Naive thymus-derived CD8-positive, alpha-beta T cell (primary cell): ENCODE measurements around the gene CDK15. TPM values are rescaled to one million over a fixed set of nuclear protein-coding genes. Genes with fewer than 3 reads are reported as not detected.

Source experiments
- ATAC-seq, 2 donors: fragments of 150-1000 bp; cut with Tn5 transposase in 1 of 2; sonication (Bioruptor Pico), chemical (Tn5 transposase) in 1 of 2; 1 replicate in 1 of 2; 2 replicates in 1 of 2; pipeline ENCODE4 v1.10.0; 2021; ENCODE audit warnings: mild to moderate bottlenecking in 2 of 2, moderate library complexity in 2 of 2
- POLR2A ChIA-PET: fragments of 350-600 bp; sonication (Branson Sonifier 250); formaldehyde crosslinking; loops from one replicate; lab custom pipeline; 2021; ENCODE audit warnings: antibody characterized with exemption; lab: Charles Lee
- DNase-seq, 10 donors: peaks; one replicate each; pipeline versions ENCODE4 v3.0.0 to v3.0.0-alpha.2; 2020 to 2022
- H3K27ac Mint-ChIP-seq, 10 donors: one replicate each; pipeline ENCODE4 v1.8.0; 2020 to 2022; ENCODE audit warnings: mild to moderate bottlenecking in 10 of 10, mixed read lengths in 10 of 10, moderate library complexity in 4 of 10, inconsistent platforms in 1 of 10
- H3K27me3 Mint-ChIP-seq, 5 donors: one replicate each; pipeline ENCODE4 v1.8.0; 2021 to 2022; ENCODE audit warnings: mixed read lengths in 5 of 5
- H3K36me3 Mint-ChIP-seq, 3 donors: one replicate each; pipeline ENCODE4 v1.8.0; 2020 to 2022; ENCODE audit warnings: mixed read lengths in 3 of 3, mild to moderate bottlenecking in 2 of 3, inconsistent platforms in 1 of 3
- H3K4me1 Mint-ChIP-seq, 4 donors: one replicate each; pipeline ENCODE4 v1.8.0; 2021 to 2022; ENCODE audit warnings: mixed read lengths in 4 of 4
- H3K4me3 Mint-ChIP-seq, 10 donors: one replicate each; pipeline ENCODE4 v1.8.0; 2020 to 2022; ENCODE audit warnings: mild to moderate bottlenecking in 10 of 10, mixed read lengths in 10 of 10, moderate library complexity in 6 of 10, inconsistent platforms in 1 of 10
- H3K9me3 Mint-ChIP-seq, 9 donors: one replicate each; pipeline ENCODE4 v1.8.0; 2020 to 2022; ENCODE audit warnings: mixed read lengths in 9 of 9, mild to moderate bottlenecking in 3 of 9, inconsistent platforms in 1 of 9, moderate library complexity in 1 of 9
- polyA plus RNA-seq, 3 donors: library from polyadenylated mRNA; unstranded; fragments of 300-500 nt; fragmentation: Illumina TruSeq; gene quantifications; one replicate each; pipeline ENCODE4 v1.2.3, GENCODE V29; 2021
- total RNA-seq, 8 experiments: library from RNA in 2 of 8; stranded (reverse) in 2 of 8; gene quantifications; one replicate each; pipeline ENCODE4 v1.2.3 and lab custom pipeline; 2021 to 2026

The CDK15 gene
- total and polyA plus RNA-seq, 5 experiments from 2014 or later: not detected

DNA sequence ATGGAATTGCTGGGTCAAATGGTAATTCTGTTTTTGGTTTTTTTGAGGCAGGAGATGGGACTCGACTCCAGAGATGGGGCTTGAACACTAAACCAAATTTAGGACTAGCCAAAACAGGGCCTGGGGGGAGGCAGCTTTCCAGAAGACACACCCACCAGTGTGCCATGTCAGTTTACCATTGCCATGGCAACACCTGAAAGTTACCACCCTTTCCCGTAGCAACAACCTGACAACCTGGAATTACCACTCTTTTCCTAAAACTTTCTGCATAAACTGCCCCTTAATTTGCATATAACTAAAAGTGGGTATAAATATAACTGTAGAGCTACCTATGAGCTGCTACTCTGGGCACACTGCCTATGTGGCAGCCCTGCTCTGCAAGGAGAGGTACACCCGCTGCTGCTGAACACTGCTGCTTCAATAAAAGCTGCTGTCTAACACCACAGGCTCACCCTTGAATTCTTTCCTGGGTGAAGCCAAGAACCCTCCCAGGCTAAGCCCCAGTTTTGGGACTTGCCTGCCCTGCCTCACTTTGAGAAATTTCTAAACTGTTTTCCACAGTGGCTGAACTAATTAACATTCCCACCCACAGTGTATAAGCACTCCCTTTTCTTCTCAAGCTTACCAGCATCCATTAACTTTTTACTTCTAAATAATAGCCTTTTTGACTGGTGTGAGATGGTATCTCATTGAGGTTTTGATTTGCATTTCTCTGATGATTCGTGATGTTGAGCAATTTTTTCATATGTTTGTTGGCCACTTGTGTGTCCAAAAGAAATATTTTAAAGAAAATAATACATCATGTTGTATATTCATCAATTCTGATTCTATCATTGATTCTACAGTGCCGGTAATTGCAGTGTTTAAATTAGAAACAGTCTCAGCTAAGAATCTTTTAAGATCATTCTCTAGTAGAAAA lies 10.6 kb downstream of the CDK15 start:
- POLR2A ChIA-PET: no interaction called here
- no peak for DNase-seq
- Mint-ChIP-seq H3K4me3 (no peak overlapping the region), H3K27ac (no peak overlapping the region), H3K36me3 (peaks cover 0 to under 1% (median 0%) of the 10 kb centered on the region in 3 donors), H3K4me1 (no peaks in the 10 kb centered on the region), H3K27me3 (peaks cover 0 to 9% (median 5%) of the 10 kb centered on the region in 5 donors), H3K9me3 (peaks cover 0 to 1% (median 0%) of the 10 kb centered on the region in 9 donors)
- ATAC-seq: no peak

DNA sequence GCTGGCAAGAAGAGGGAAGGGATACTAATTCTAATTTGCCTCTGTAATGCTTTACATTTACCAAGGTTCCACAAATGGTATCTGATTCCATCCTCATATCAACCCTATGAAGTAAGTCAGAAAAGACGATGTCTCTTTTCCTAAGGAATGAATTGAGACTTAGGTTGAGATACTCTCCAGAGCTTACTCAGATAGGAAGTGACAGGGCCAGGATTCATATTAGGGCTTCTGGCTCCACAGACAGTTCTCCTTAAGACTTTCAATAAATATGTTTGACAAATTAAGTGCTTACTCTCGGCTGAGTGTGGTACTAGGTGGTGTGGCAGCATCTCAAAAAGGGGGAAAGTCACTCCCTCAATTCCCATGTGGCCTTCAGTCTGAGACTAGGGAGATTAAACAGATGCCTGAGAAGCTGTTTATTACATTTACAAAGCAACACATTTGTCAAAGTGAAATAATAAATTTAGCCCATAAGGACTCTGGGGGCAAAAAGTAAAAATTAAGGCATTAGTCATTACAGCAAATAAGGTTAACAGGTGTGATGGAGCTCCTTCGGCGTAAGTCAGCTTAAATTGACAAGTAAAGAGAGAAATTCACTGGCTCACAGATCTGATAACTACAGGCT lies 14.2 kb downstream of the CDK15 start:
- Mint-ChIP-seq H3K9me3 (peaks cover 0 to 1% (median 0%) of the 10 kb centered on the region in 9 donors), H3K27ac (no peak overlapping the region), H3K4me1 (no peaks in the 10 kb centered on the region), H3K27me3 (peaks cover 0 to 14% (median 8%) of the 10 kb centered on the region in 5 donors), H3K36me3 (peaks cover 0 to 4% (median 0%) of the 10 kb centered on the region in 3 donors), H3K4me3 (no peak overlapping the region)
- DNase-seq (no peak), ATAC-seq (no peak)
- POLR2A ChIA-PET: no interaction called here

DNA sequence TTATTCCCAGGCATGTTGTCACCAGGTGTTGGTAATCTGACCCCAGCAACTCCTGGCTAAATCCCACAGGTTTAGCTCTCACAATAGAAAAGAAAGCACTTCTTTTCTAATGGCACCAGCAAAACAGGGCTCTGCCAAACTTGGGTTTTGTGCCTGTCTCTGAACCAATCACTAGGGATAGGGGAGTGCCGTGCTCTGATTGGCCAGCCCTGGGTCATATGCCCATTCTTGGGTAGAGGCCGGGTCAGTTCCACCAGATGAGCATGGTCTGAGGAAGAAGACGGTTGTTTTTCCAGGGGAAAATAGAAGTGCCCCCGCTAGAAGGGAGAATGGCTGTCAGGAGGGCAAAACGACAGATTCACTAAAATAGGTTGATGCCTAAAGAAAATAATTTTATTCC lies 14.7 kb downstream of the CDK15 start:
- Mint-ChIP-seq H3K4me1 (no peaks in the 10 kb centered on the region), H3K36me3 (peaks cover 0 to 4% (median 0%) of the 10 kb centered on the region in 3 donors), H3K27ac (no peak overlapping the region), H3K27me3 (peaks cover 0 to 14% (median 7%) of the 10 kb centered on the region in 5 donors), H3K4me3 (no peak overlapping the region), H3K9me3 (peaks cover 0 to 1% (median 0%) of the 10 kb centered on the region in 9 donors)
- ATAC-seq: no peak
- POLR2A ChIA-PET: no interaction called here
- no peak for DNase-seq

DNA sequence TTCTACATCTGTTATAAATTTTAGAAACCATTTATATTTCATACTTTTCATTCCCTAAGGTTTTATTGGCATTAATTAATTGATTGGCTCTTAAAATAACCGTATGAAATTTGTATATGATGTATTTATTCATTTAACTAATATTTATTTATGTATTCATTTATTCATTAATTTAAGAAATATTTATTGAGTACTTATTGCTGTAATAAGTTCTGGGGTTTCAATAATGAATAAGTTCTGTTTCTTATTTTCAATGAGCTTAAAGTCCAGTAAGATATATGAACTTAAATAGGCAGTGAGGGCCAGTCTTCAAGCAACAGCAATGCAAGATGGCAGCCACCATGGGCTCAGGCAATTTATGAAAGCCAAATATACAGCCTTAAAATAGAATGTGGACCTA lies 17.9 kb downstream of the CDK15 start:
- H3K9me3 Mint-ChIP-seq: no peaks in the 10 kb centered on the region
- no peak overlapping the region for H3K4me3 Mint-ChIP-seq
- H3K27ac Mint-ChIP-seq: no peak overlapping the region
- no peak for ATAC-seq
- no peaks in the 10 kb centered on the region for H3K4me1 Mint-ChIP-seq
- H3K36me3 Mint-ChIP-seq: peaks cover 0 to 4% (median 0%) of the 10 kb centered on the region in 3 donors
- no peak for DNase-seq
- peaks cover 0 to 14% (median 10%) of the 10 kb centered on the region in 5 donors for H3K27me3 Mint-ChIP-seq
- POLR2A ChIA-PET: no interaction called here

DNA sequence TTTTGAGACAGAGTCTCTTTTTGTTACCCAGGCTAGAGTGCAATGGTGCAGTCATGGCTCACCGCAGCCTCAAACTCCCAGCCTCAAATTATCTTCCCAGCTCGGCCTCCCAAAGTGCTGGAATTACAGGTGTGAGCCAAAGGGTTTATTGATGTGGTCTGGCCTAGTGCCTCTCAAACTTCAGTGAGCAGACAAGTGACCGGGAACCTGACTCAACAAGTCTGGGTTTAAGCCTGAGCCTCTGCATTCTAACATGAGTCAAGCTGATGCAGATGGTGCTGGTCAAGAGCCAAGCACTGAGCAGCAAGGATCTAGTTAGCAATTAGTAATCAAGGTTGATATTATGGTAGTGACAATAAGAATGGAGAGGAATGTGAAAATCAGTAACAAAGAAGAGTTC lies 21.3 kb downstream of the CDK15 start:
- POLR2A ChIA-PET: no interaction called here
- no peak for ATAC-seq
- Mint-ChIP-seq H3K27ac (no peak overlapping the region), H3K9me3 (no peaks in the 10 kb centered on the region), H3K4me3 (no peak overlapping the region), H3K36me3 (no peaks in the 10 kb centered on the region), H3K4me1 (peaks cover 0 to 2% (median 0%) of the 10 kb centered on the region in 4 donors), H3K27me3 (peaks cover 0 to 18% (median 11%) of the 10 kb centered on the region in 5 donors)
- no peak for DNase-seq

DNA sequence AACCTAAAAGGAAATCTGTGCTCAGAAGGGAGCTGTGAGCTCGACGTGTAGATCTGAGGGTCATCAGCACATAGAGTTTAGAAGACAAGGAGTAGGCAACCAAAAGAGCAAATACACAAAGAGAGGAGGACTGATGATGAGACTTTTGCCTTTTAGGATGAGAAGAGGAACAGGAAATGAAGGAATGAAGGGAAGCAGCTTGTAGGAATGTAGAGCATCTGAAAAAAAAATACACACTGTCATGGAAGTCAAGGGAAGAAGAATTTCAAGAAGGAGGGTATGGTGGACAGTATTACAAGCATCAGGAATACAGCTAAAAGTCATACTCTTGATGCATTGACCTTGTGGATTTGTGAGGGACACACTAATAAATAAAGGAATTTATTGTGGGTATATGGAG lies 21.9 kb downstream of the CDK15 start:
- POLR2A ChIA-PET: no interaction called here
- H3K36me3 Mint-ChIP-seq: no peaks in the 10 kb centered on the region
- peaks cover 0 to 2% (median 0%) of the 10 kb centered on the region in 4 donors for H3K4me1 Mint-ChIP-seq
- DNase-seq: no peak
- no peak for ATAC-seq
- H3K9me3 Mint-ChIP-seq: no peaks in the 10 kb centered on the region
- peaks cover 0 to 18% (median 11%) of the 10 kb centered on the region in 5 donors for H3K27me3 Mint-ChIP-seq
- no peak overlapping the region for H3K27ac Mint-ChIP-seq
- H3K4me3 Mint-ChIP-seq: no peak overlapping the region

DNA sequence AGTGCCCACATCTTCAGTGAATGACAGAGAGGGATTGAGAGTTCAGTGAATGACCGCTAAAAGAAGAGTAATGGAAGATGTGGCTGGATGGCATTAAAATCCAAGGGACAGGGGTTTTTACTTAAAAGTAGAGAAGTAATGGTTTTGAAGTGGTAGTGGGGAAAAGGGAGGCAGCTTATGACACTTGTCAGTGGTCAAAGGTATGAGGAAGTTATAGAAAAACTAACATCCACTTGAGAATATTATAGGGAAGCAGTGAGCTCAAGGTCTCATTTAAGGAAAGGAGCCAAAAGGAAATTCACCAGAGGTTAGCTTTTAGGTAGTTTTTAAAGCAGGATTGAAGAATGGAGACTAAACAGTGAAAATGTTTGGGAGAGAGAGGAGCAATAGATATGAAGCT lies 24.3 kb downstream of the CDK15 start:
- Mint-ChIP-seq H3K27ac (no peak overlapping the region), H3K9me3 (no peaks in the 10 kb centered on the region), H3K27me3 (peaks cover 0 to 18% (median 6%) of the 10 kb centered on the region in 5 donors), H3K4me3 (no peak overlapping the region), H3K36me3 (no peaks in the 10 kb centered on the region), H3K4me1 (peaks cover 0 to 2% (median 0%) of the 10 kb centered on the region in 4 donors)
- POLR2A ChIA-PET: no interaction called here
- ATAC-seq (no peak), DNase-seq (no peak)

DNA sequence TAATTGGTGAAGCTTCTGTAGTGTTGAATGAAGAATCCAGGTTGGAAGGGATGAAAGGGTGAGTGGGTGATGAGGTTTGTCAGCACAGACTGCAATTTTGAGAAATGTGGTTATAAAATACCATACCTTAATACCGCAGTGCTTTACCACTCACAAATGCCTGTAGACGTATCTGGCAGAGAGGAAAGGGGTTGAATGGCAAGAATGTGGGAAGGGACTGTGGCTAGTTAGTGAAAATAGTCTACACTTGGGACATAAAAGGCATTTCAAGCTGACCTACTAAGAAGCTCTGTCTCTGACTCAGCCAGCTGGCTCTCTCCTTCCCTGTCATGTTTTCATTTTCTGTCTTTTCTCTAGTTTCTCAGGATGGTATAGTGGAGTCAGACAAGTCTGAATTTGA lies 25.1 kb downstream of the CDK15 start:
- H3K4me3 Mint-ChIP-seq: no peak overlapping the region
- POLR2A ChIA-PET: no interaction called here
- no peak for ATAC-seq
- peaks cover 3 to 20% (median 7%) of the 10 kb centered on the region in 5 donors for H3K27me3 Mint-ChIP-seq
- no peak for DNase-seq
- H3K4me1 Mint-ChIP-seq: peaks cover 0 to 2% (median 0%) of the 10 kb centered on the region in 4 donors
- H3K36me3 Mint-ChIP-seq: no peaks in the 10 kb centered on the region
- no peaks in the 10 kb centered on the region for H3K9me3 Mint-ChIP-seq
- H3K27ac Mint-ChIP-seq: no peak overlapping the region

DNA sequence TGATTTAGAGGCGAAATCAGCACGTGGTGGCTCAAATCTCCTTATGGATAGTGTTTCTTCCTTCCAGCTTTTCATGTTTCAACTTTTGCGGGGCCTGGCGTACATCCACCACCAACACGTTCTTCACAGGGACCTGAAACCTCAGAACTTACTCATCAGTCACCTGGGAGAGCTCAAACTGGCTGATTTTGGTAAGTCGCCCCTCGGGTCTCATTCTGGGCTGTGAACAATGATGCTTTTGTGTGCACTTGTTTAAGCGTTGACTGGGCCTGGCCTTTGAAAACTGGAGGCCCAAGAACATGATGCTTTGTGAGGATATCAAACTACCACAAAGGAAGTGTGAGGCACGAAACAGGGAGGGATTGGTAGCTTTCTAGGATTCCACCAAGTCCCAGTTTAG lies 27.4 kb downstream of the CDK15 start:
- H3K36me3 Mint-ChIP-seq: no peaks in the 10 kb centered on the region
- no peaks in the 10 kb centered on the region for H3K9me3 Mint-ChIP-seq

DNA sequence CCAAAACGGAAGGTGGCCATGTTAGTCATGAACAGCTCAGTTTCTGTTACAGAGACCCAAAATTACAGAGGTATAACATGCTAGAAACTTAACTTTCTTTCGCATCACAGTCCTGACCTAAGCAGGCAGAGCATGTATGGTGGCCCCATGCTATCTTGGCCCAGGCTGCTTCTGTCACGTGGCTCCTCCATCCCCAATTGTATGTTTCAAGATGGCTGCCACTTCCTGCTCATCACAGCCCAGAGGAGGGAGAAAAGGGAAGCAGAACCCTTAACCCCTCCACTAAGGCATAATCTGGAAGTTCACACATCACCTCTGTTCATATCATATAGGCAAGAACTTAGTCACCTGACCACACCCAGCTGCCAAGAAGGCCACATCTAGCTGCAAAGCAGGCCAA lies 28.7 kb downstream of the CDK15 start:
- H3K36me3 Mint-ChIP-seq: no peaks in the 10 kb centered on the region
- DNase-seq (no peak), ATAC-seq (no peak)
- peaks cover 2 to 11% (median 6%) of the 10 kb centered on the region in 5 donors for H3K27me3 Mint-ChIP-seq
- POLR2A ChIA-PET: no interaction called here
- H3K27ac Mint-ChIP-seq: no peak overlapping the region
- peaks cover 0 to 7% (median 0%) of the 10 kb centered on the region in 9 donors for H3K9me3 Mint-ChIP-seq
- no peaks in the 10 kb centered on the region for H3K4me1 Mint-ChIP-seq
- H3K4me3 Mint-ChIP-seq: no peak overlapping the region

More for the DNA sequence above, 27.4 kb downstream of the CDK15 start:
- Mint-ChIP-seq H3K27ac (no peak overlapping the region), H3K4me1 (peaks cover 0 to 2% (median 0%) of the 10 kb centered on the region in 4 donors), H3K4me3 (no peak overlapping the region), H3K27me3 (peaks cover 4 to 15% (median 11%) of the 10 kb centered on the region in 5 donors)
- POLR2A ChIA-PET: no interaction called here
- no peak for ATAC-seq
- DNase-seq: no peak

DNA sequence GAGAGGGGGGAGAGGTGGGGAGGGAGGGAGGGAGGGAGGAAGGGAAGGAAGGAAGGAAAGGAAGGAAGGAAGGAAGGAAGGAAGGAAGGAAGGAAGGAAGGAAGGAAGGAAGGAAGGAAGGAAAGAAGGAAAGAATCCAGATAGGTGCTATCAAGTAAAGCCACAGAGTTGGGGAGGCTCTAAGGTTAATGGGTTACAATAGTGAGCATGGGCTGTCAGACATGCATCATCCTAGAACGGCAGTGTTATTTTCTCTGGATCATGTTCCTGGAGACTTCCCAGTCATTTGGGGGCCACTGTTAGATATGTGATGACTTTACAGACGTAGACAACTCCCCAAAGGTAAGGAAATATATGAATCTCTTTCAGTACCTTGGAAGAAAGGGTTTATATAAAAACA lies 31.1 kb downstream of the CDK15 start:
- Mint-ChIP-seq H3K27me3 (peaks cover 4 to 11% (median 9%) of the 10 kb centered on the region in 5 donors), H3K4me3 (no peak overlapping the region), H3K27ac (no peak overlapping the region), H3K36me3 (peaks cover 0 to 12% (median 9%) of the 10 kb centered on the region in 3 donors), H3K4me1 (no peaks in the 10 kb centered on the region), H3K9me3 (peaks cover 2 to 22% (median 7%) of the 10 kb centered on the region in 9 donors)
- DNase-seq (no peak), ATAC-seq (no peak)
- POLR2A ChIA-PET: no interaction called here

DNA sequence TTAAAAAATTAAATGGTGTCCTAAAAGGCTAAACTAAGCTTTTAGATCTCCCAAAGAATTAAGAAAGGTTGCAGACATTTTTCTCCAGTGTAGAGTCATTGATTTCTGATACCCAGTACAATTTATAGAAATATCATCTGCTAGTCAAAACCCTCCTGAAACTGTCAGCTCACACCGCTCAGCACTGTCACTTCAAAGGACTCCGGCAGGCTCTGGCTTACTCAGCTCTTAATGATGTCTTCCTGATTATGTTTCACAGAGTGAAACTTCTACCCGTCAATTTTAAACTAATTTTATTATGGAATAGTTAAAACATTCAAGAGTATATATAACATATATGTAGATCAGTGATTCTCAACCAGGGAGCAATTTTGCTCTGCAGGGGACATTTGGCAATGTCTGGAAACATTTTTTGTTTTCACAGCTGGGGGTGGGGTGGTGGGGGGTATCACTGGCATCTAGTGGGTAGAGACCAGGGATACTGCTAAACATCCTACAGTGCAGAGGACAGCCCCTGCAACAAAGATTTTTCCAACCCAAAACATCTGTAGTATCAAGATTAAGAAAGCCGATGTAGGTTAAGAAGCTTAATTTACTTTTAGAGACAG lies 31.6 kb downstream of the CDK15 start:
- no peak overlapping the region for H3K4me3 Mint-ChIP-seq
- peaks cover 4 to 11% (median 9%) of the 10 kb centered on the region in 5 donors for H3K27me3 Mint-ChIP-seq
- no peaks in the 10 kb centered on the region for H3K4me1 Mint-ChIP-seq
- POLR2A ChIA-PET: no interaction called here
- H3K27ac Mint-ChIP-seq: peak overlapping the region in 1 of 10 donors; percentile 50
- no peak for DNase-seq
- peaks cover 2 to 22% (median 7%) of the 10 kb centered on the region in 9 donors for H3K9me3 Mint-ChIP-seq
- no peak for ATAC-seq
- peaks cover 0 to 12% (median 9%) of the 10 kb centered on the region in 3 donors for H3K36me3 Mint-ChIP-seq
